Erythroblast (primary cell): ENCODE results near the gene TUBB4B.

ENCODE experiments used
- GATA1 ChIP-seq: IDR thresholded peaks from 2 replicates; pipeline ENCODE4 v1.6.1; 2011; ENCODE audit warnings: low read depth, mild to moderate bottlenecking, control low read depth, low read length, moderate library complexity
- POLR2A ChIP-seq: IDR thresholded peaks from 2 replicates; pipeline ENCODE4 v1.6.1; 2011; ENCODE audit warnings: mild to moderate bottlenecking, low read length

DNA sequence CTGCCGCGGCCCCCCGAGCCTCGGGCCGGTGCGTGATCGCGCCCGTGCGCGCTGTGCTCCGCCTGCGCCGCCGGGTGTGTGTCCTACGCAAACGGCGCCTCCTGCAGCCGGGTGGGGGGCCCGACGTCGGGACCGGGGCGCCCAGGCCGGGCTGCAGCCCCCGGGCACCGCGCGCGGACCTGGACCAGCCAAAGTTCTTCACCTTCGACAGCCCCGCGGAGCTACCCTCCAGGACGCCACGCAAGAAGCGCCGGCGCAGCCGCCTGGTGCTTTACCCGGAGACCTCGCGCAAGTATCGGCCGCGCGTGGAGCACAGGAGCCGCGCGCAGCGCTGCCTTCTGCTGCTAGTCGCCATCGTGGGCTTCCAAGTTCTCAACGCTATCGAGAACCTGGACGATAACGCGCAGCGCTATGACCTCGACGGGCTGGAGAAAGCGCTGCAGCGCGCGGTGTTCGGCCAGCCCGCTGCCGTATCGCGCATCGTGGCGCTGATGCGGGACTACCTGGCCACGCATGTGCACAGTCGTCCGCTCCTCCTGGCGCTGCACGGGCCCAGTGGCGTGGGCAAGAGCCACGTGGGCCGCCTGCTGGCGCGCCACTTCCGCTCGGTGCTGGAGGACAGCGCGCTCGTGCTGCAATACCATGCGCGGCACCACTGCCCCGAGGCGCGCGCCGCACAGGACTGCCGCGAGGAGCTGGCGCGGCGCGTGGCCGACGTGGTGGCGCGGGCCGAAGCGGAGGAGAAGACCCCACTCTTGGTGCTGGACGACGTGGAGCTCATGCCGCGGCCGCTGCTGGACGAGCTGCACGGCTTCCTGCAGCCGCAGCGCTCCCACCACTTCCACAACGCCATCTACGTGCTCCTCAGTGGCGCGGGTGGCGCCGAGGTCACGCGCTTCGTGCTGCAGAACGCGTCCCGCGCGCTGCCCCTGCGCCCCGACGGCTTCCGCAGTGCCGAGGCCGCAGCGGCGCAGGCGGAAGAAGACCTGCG is 37.9 kb downstream of the TUBB4B start:
- TF ChIP-seq POLR2A (no peak), GATA1 (no peak)
